GM21723 (cell line): Measurements from ENCODE around the gene UQCRFS1.

ENCODE experiments used
- ATAC-seq: cut with Tn5 transposase; IDR thresholded peaks from one replicate; pipeline ENCODE4 v1.9.1; 2021; ENCODE audit warnings: mild to moderate bottlenecking, moderate library complexity; ENCODE audit not compliant: unreplicated experiment

UQCRFS1 gene

GRCh38 chr19:29170554-29170953, 42.4 kb downstream of the UQCRFS1 start:
- no peak for ATAC-seq

GRCh38 chr19:29162694-29163093, 50.3 kb downstream of the UQCRFS1 start:
- ATAC-seq: no peak

DNA sequence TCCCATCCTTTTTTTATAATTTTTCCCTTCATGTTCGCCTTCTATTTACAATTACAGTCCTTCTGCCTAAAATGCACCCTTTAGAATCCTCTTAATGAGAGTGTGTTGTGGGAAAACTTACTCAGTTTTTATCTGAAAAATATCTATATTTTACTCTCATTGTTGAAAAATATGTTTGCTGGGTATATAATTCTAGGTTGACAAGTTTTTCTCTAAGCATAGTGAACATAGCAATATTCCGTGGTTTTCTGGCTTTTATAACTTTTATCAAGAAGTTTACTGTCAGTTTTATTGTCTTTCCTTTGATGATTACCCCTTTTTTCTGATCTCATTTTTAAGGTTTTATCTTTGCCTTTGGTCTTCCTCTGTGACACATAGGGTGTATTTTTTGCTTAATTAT, 57.3 kb downstream of the UQCRFS1 start:
- ATAC-seq: no peak
